Esophagus squamous epithelium (tissue), 4 donors: ENCODE results near the gene M6PR.

Experiments used
- POLR2A ChIP-seq, 4 donors: fragments of 450-650 bp; IDR thresholded peaks; one replicate each; pipeline ENCODE4 v1.6.1; 2017; ENCODE audit warnings: antibody characterized with exemption in 4 of 4, mild to moderate bottlenecking in 4 of 4, moderate library complexity in 3 of 4
- TF ChIP-seq, protein P1 (sequence below), 6 experiments: fragments of 450-650 bp in 4 of 6; fragments of 200-600 bp in 2 of 6; sonication (generic) in 2 of 6; IDR thresholded peaks; one replicate each; pipeline ENCODE4 v1.5.1; 2016 to 2019; ENCODE audit warnings: antibody characterized with exemption in 6 of 6, mild to moderate bottlenecking in 4 of 6, moderate library complexity in 4 of 6

DNA sequence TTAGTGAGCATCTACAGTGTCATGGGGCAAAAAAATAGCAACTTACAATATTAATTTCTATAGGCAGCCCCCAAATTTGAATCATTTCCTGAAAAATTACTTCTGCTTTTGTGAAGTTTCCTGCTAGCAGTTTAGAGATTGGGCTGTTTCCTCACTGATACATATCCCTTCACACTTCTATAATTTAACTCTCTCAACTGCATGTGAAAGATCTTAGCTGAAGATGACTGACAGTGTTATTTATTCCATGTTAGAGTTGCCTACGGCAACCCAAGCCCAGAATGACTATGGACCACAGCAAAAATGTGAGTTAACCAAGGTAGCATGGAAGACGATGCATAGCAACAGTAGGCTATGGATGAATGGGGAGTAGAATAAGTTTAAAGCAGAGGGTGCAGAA is 40.0 kb upstream of the M6PR start, which contains the start of gene KLRG1:
- TF ChIP-seq, protein P1, sequence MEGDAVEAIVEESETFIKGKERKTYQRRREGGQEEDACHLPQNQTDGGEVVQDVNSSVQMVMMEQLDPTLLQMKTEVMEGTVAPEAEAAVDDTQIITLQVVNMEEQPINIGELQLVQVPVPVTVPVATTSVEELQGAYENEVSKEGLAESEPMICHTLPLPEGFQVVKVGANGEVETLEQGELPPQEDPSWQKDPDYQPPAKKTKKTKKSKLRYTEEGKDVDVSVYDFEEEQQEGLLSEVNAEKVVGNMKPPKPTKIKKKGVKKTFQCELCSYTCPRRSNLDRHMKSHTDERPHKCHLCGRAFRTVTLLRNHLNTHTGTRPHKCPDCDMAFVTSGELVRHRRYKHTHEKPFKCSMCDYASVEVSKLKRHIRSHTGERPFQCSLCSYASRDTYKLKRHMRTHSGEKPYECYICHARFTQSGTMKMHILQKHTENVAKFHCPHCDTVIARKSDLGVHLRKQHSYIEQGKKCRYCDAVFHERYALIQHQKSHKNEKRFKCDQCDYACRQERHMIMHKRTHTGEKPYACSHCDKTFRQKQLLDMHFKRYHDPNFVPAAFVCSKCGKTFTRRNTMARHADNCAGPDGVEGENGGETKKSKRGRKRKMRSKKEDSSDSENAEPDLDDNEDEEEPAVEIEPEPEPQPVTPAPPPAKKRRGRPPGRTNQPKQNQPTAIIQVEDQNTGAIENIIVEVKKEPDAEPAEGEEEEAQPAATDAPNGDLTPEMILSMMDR (IDR thresholded peaks at IDR 0.05): no peak
- TF ChIP-seq POLR2A (IDR thresholded peaks at IDR 0.05): no peak
